Subcutaneous abdominal adipose tissue (tissue), 5 donors: ENCODE results near the gene MYO1E.
"Not testable (repeated sequence)": the region's sequence is repeated elsewhere in the genome, so short reads cannot be mapped to it uniquely, and the experiment has no call there.

Source experiments
- H3K27ac ChIP-seq: one replicate; pipeline ENCODE4 v1.7.0; 2013; ENCODE audit warnings: low read depth, mild to moderate bottlenecking, inconsistent platforms, low read length, moderate library complexity
- H3K27me3 ChIP-seq, 5 donors: one replicate each; pipeline ENCODE4 v1.7.0; 2013; ENCODE audit warnings: low read length in 5 of 5, inconsistent platforms in 1 of 5; ENCODE audit not compliant: control insufficient read depth in 5 of 5, insufficient read depth in 4 of 5
- H3K36me3 ChIP-seq, 5 donors: one replicate each; pipeline ENCODE4 v1.7.0; 2013; ENCODE audit warnings: low read length in 5 of 5; ENCODE audit not compliant: control insufficient read depth in 5 of 5, insufficient read depth in 5 of 5
- H3K4me1 ChIP-seq, 5 donors: one replicate each; pipeline ENCODE4 v1.7.0; 2013; ENCODE audit warnings: low read length in 5 of 5, mild to moderate bottlenecking in 3 of 5, moderate library complexity in 1 of 5; ENCODE audit not compliant: control insufficient read depth in 5 of 5, insufficient read depth in 5 of 5
- H3K4me3 ChIP-seq, 5 donors: one replicate each; pipeline ENCODE4 v1.7.0; 2013; ENCODE audit warnings: low read length in 5 of 5, low read depth in 1 of 5
- H3K9ac ChIP-seq, 5 donors: one replicate each; pipeline ENCODE4 v1.7.0; 2013; ENCODE audit warnings: low read length in 5 of 5, mild to moderate bottlenecking in 4 of 5, moderate library complexity in 3 of 5
- H3K9me3 ChIP-seq, 5 donors: one replicate each; pipeline ENCODE4 v1.7.0; 2013; ENCODE audit warnings: low read length in 5 of 5; ENCODE audit not compliant: control insufficient read depth in 5 of 5
- donor health status: healthy.
- donor health status: healthy.
- donor health status: healthy.
- donor health status: healthy.
- donor health status: healthy.

MYO1E gene

DNA sequence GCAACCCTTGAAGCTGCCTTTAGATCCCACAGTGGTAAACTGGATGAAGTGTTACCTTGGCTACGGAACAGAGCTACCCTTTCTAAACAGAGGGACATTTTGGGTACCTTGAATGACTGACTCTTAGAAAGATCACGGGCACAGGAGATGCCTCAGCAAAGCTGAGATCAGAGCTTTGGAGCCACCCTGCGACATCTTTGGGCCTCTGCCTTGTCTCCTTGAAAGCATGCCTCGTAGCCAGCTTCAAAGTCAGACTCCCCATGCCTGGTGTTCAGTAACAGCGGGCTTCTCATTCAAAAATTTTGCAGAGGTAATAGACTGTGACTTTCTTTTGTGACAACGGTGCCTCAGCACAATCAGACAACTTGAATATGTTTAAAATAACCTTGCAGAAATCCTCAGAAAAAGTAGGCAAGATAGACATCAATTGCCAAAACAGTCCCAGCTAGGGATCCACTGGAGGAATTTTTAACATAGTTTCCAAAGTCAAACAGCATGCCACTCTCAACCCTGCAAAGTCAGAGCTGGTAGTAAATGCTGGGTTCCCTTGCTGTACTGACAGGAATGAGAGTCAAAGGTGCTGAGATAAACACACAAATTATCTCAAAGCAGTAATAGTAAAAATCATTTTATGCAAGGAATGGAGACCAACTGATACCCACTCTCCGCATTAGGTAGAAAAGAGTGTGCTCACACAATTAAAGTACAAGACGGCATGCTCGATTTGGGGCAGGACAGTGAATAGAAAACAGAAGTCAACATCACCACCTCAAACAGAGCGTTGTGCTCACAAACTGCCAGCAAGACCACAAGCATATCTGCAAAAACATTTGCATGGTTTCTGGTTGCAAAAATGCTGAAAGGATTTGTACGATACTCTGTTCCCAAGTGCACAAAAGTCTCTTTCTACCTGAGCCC, 82.1 kb downstream of the MYO1E start:
- peaks cover 0 to 40% (median 13%) of the 10 kb centered on the region in 5 donors for H3K4me1 ChIP-seq
- no peaks in the 10 kb centered on the region for H3K9me3 ChIP-seq
- H3K9ac ChIP-seq: no peak overlapping the region
- H3K36me3 ChIP-seq: no peaks in the 10 kb centered on the region
- no peak overlapping the region for H3K27ac ChIP-seq
- no peak overlapping the region for H3K4me3 ChIP-seq
- H3K27me3 ChIP-seq: no peaks in the 10 kb centered on the region

DNA sequence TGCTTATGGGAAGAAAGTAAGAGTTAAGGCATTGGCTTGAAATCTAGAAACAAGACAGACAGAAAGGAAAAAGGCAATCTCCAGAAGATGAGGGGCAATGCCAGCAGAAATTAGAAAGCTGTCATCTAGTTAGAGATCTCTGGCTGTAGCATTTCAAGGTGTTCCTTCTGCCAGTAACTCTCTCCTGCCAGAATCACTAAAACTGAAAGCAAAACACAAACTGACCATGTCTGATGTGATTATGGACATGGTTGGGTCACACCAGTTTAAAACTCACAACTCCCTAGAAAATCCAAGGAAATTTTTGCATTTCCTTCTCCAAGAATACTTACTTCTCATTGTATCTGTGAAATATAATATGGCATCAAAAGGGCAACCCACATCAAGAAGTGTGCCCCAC, 83.1 kb downstream of the MYO1E start:
- Histone ChIP-seq H3K4me1 (peaks cover 0 to 30% (median 3%) of the 10 kb centered on the region in 5 donors), H3K9ac (no peak overlapping the region), H3K4me3 (no peak overlapping the region), H3K36me3 (no peaks in the 10 kb centered on the region), H3K27ac (no peak overlapping the region), H3K27me3 (no peaks in the 10 kb centered on the region), H3K9me3 (no peaks in the 10 kb centered on the region)

DNA sequence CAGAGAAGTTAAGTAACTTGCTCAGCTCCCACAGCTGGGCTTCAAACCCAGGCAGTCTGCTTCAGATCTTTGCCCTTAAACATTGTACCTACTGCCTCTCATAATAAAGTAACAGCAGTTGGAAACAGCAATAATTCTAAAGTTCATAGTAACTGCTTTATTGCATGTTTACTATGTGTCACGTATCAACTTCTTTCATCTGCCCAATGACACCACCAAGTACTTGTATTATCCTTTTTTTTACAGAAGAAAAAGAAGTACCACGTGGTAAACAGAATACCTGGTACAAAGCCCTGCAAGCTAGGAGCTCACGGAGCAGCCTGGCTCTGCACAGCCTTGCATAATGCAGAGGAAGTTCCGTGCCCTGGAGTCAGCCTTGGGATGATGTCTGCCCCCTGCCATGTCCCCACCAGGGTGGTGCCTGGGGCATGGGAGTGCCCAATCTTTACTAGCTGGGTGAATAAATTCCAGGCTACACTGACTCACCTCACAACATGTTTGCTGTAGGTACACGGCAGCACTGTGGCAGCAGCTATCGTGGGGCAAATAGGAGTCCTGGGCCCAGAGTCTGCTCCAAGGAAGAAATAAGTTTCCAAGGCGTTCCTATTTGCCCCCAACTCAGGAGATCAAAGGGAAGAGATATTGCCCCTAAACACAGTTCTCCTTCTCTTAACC, 88.8 kb downstream of the MYO1E start:
- Histone ChIP-seq H3K9me3 (no peaks in the 10 kb centered on the region), H3K27me3 (no peaks in the 10 kb centered on the region), H3K9ac (no peak overlapping the region), H3K4me1 (peaks cover 0 to 12% (median 0%) of the 10 kb centered on the region in 5 donors), H3K36me3 (no peaks in the 10 kb centered on the region), H3K4me3 (no peak overlapping the region), H3K27ac (no peak overlapping the region)

DNA sequence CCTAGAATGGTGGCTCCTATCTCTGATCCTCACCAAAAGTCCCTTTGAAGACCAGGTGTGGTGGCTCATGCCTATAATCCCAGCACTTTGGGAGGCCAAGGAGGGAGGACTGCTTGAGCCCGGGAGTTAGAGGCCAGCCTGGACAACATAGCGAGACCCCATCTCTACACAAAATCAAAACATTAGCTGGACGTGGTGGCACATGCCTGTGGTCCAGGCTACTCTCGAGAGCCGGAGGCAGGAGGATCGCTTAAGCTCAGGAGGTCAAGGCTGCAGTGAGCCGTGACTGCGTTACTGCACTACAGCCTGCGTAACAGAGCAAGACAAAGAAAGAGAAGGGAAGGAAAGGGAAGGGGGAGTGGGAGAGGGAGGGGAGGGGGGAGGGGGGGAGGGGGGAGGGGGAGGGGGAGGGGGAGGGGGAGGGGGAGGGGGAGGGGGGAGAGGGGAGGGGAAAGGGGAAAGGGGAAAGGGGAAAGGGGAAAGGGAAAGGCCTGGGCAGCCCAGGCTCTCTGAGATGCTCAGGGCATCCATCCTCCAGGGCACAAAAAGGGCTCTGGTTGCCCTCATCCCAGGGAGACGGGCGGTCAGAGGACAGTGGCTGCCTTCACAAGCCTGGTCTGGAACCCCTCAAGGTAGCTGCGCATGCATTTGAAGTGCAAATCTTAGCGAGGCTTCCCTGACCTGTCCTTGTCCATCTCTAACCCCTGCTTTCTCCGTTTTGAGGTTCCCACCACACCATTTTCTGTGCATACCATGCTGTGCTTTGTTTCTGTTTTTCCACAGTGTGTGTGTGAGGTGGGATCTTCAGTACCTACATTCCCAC, 89.9 kb downstream of the MYO1E start:
- Histone ChIP-seq H3K27me3 (no peaks in the 10 kb centered on the region), H3K27ac (no peak overlapping the region), H3K4me3 (no peak overlapping the region), H3K4me1 (peaks cover 0 to 21% (median 0%) of the 10 kb centered on the region in 5 donors), H3K9ac (no peak overlapping the region), H3K36me3 (no peaks in the 10 kb centered on the region), H3K9me3 (no peaks in the 10 kb centered on the region)

DNA sequence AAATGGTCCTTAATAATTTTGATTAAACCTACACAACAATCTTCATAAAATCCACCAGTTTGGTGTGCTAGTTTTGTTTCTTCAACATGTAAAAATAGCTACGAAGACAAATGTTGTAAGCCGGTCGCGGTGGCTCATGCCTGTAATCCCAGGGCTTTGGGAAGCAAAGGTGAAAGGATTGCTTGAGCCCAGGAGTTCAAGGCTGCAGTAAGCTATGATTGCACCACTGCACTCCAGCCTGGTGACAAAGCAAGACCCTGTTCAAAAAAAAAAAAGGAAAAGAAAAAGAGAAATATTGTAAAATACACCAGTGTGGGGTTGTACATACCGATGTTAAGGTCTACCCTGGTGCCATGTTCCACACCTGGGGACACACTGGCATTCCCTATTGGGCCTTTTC, 91.0 kb downstream of the MYO1E start:
- H3K9me3 ChIP-seq: no peaks in the 10 kb centered on the region
- H3K4me3 ChIP-seq: no peak overlapping the region
- H3K27me3 ChIP-seq: no peaks in the 10 kb centered on the region
- H3K36me3 ChIP-seq: no peaks in the 10 kb centered on the region
- no peak overlapping the region for H3K9ac ChIP-seq
- H3K4me1 ChIP-seq: peaks cover 0 to 24% (median 0%) of the 10 kb centered on the region in 5 donors
- H3K27ac ChIP-seq: no peak overlapping the region

DNA sequence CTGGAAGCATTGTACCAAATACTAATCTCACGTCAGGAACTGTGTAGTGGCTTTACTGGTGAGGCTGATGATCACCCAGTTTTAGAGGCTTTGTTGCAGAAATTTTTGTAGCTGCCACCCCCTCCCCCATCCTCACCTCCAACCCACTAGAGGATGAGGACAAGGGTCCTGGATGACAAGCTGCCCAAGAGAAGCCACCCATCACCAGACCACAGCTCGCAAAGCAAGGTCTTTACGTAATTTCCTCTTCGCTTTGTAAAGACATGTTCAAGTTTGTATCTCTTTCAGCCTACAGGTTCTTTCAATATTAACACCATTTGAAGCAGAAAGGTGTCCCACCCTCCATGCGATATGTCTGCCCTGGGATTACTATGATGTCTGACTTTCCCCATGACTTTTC, 91.8 kb downstream of the MYO1E start:
- no peaks in the 10 kb centered on the region for H3K9me3 ChIP-seq
- H3K27ac ChIP-seq: no peak overlapping the region
- H3K27me3 ChIP-seq: no peaks in the 10 kb centered on the region
- H3K36me3 ChIP-seq: no peaks in the 10 kb centered on the region
- H3K9ac ChIP-seq: no peak overlapping the region
- peaks cover 0 to 26% (median 0%) of the 10 kb centered on the region in 5 donors for H3K4me1 ChIP-seq
- H3K4me3 ChIP-seq: no peak overlapping the region

DNA sequence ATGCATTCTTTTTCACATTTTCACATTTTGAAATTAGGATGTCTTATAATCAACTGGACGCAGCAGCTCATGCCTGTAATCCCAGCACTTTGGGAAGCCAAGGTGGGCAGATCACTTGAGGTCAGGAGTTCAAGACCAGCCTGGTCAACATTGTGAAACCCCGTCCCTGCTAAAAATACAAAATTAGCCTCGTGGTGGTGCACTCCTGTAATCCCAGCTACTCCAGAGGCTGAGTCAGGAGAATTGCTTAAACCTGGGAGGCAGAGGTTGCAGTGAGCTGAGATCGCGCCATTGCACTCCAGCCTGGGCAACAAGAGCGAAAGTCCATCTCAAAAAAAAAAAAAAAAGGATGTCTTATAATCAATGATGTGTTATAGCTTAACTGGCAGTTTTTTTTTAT, 92.4 kb downstream of the MYO1E start:
- H3K36me3 ChIP-seq, H3K9ac ChIP-seq, H3K9me3 ChIP-seq, H3K27ac ChIP-seq, H3K4me3 ChIP-seq, H3K27me3 ChIP-seq: not testable (repeated sequence)
- H3K4me1 ChIP-seq: peaks cover 0 to 26% (median 0%) of the 10 kb centered on the region in 5 donors

DNA sequence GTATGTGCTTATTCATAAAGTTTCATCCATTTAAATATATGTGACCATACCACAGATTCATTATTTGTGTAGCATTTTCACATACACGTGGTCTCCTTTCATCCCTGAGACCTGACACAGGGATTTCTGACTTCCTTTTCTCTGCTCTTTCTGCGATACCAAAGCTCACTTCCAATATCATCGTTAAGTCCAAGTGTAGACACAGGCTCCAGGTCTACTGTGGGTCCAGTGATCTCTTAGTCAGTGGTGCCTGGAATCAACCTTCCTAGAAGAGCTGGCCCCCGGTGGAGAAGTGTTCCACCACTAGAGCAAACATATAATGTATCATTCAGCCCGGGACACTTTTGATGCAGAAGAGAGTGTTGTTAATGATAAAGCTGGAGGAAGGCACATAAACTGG, 93.6 kb downstream of the MYO1E start:
- Histone ChIP-seq H3K36me3 (no peaks in the 10 kb centered on the region), H3K27ac (no peak overlapping the region), H3K27me3 (no peaks in the 10 kb centered on the region), H3K4me3 (no peak overlapping the region), H3K4me1 (peaks cover 0 to 26% (median 0%) of the 10 kb centered on the region in 5 donors), H3K9ac (no peak overlapping the region), H3K9me3 (no peaks in the 10 kb centered on the region)

DNA sequence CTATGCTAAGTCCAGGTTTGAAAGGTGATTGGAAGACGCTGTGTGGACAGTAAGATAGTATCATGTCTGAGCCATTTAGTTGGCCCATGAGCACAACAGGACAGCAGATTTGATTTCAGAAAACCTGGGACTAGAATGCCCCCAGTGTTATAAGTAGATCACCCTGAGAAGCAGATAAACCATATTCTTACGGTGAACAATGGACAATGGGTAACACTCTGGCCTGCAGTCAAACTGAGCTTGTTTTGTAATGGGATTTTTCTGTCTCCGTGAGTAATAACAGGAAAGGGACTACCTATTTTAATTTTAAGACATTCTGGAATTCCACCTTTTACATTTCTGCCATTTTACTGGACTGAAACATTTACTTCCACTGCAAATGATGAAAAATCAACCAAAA, 94.6 kb downstream of the MYO1E start:
- Histone ChIP-seq H3K36me3 (no peaks in the 10 kb centered on the region), H3K27ac (no peak overlapping the region), H3K4me3 (no peak overlapping the region), H3K27me3 (no peaks in the 10 kb centered on the region), H3K4me1 (peaks cover 0 to 22% (median 0%) of the 10 kb centered on the region in 5 donors), H3K9me3 (no peaks in the 10 kb centered on the region), H3K9ac (no peak overlapping the region)
